SU-DHL-6 (cell line): ENCODE measurements around the gene GAR1.
"Not testable (repeated sequence)": the region's sequence is repeated elsewhere in the genome, so short reads cannot be mapped to it uniquely, and the experiment has no call there.

Experiments used
- H2AFZ ChIP-seq: fragments of 200-600 bp; sonication (generic); 2 replicates; pipeline ENCODE4 v1.6.1; 2014; ENCODE audit warnings: low read depth, mild to moderate bottlenecking, moderate library complexity, mixed read lengths, antibody characterized with exemption, low read length; ENCODE audit not compliant: severe bottlenecking
- H3F3A ChIP-seq: fragments of 200-600 bp; shearing (Covaris generic); 2 replicates; pipeline ENCODE4 v1.6.0; 2016; ENCODE audit warnings: antibody characterized with exemption, mild to moderate bottlenecking; ENCODE audit not compliant: insufficient read depth
- H3K27ac ChIP-seq: fragments of 200-600 bp; sonication (generic); 2 replicates; pipeline ENCODE4 v1.5.1; 2016; ENCODE audit warnings: low read depth, mild to moderate bottlenecking, low read length, moderate library complexity, mixed read lengths
- H3K27me3 ChIP-seq: fragments of 200-600 bp; sonication (generic), shearing (Covaris generic); 2 replicates; pipeline ENCODE4 v1.6.0; 2014; ENCODE audit warnings: mild to moderate bottlenecking, low read length
- H3K36me3 ChIP-seq: fragments of 200-600 bp; sonication (generic); 2 replicates; pipeline ENCODE4 v1.6.1; 2014; ENCODE audit warnings: mild to moderate bottlenecking, low read length, mixed read lengths
- H3K4me2 ChIP-seq: fragments of 300-600, 200-600 bp; shearing (Covaris generic), sonication (generic); 2 replicates; pipeline ENCODE4 v1.6.0; 2014; ENCODE audit warnings: low read length, low read depth, mild to moderate bottlenecking; ENCODE audit not compliant: poor library complexity, severe bottlenecking
- H3K4me3 ChIP-seq: fragments of 200-600 bp; sonication (generic); 2 replicates; pipeline ENCODE4 v1.5.1; 2014; ENCODE audit warnings: antibody characterized with exemption, low read length, mild to moderate bottlenecking, mixed read lengths; ENCODE audit not compliant: insufficient read depth, poor library complexity, severe bottlenecking
- H3K79me2 ChIP-seq: fragments of 200-600 bp; sonication (generic); 2 replicates; pipeline ENCODE4 v1.6.1; 2014; ENCODE audit warnings: mild to moderate bottlenecking, low read length, moderate library complexity; ENCODE audit not compliant: insufficient read depth
- H3K9ac ChIP-seq: fragments of 200-600 bp; sonication (generic); 2 replicates; pipeline ENCODE4 v1.7.0; 2014; ENCODE audit warnings: mild to moderate bottlenecking, low read length
- H3K9me2 ChIP-seq: fragments of 200-600 bp; sonication (generic); replicated peaks from 2 replicates; pipeline ENCODE4 v1.6.1; 2014; ENCODE audit warnings: low read length; ENCODE audit not compliant: insufficient read depth
- H3K9me3 ChIP-seq: fragments of 200-600 bp; sonication (generic); 2 replicates; pipeline ENCODE4 v1.6.1; 2014; ENCODE audit warnings: low read length, mixed read lengths; ENCODE audit not compliant: insufficient read depth
- H4K20me1 ChIP-seq: fragments of 200-600 bp; sonication (generic); 2 replicates; pipeline ENCODE4 v1.6.1; 2014; ENCODE audit warnings: low read depth, mild to moderate bottlenecking, antibody characterized with exemption, low read length, moderate library complexity, mixed read lengths
- EZH2phosphoT487 ChIP-seq: fragments of 200-600 bp; sonication (generic), shearing (Covaris generic); conservative IDR thresholded peaks from 2 replicates; pipeline ENCODE4 v1.6.1; 2018; ENCODE audit warnings: mild to moderate bottlenecking, antibody characterized with exemption, low read length, moderate library complexity, mixed read lengths
- TF ChIP-seq, protein P1 (sequence below): fragments of 200-600 bp; sonication (generic); IDR thresholded peaks from one replicate; pipeline ENCODE4 v1.5.1; 2017; ENCODE audit warnings: antibody characterized with exemption, mild to moderate bottlenecking, low read length, moderate library complexity; ENCODE audit not compliant: insufficient read depth, poor library complexity, severe bottlenecking

Gene GAR1

DNA sequence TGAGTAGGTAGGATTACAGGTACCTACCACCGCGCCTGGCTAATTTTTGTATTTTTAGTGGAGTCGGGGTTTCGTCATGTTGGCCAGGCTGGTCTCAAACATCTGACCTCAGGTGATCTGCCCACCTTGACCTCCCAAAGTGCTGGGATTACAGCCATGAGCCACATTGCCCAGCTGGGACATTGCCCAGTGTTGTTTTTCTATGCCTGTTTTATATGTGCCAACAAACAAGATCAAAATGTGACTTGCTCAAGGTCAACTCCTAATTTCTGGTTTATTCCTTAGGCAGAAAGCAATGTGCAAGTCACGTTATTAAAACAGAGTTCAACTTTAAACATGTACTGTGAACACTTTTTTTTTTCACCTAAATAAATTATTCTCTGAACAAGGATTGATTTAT, 35.0 kb downstream of the GAR1 start:
- H3K9ac ChIP-seq: no peak overlapping the region
- H2AFZ ChIP-seq: no peak overlapping the region
- no peaks in the 10 kb centered on the region for H3K9me2 ChIP-seq
- H3K79me2 ChIP-seq: no peaks in the 10 kb centered on the region
- no peaks in the 10 kb centered on the region for H4K20me1 ChIP-seq
- H3F3A ChIP-seq: no peaks in the 10 kb centered on the region
- no peaks in the 10 kb centered on the region for H3K27me3 ChIP-seq
- H3K4me3 ChIP-seq: no peak overlapping the region
- H3K27ac ChIP-seq: no peak overlapping the region
- H3K36me3 ChIP-seq: no peaks in the 10 kb centered on the region
- TF ChIP-seq, protein P1, sequence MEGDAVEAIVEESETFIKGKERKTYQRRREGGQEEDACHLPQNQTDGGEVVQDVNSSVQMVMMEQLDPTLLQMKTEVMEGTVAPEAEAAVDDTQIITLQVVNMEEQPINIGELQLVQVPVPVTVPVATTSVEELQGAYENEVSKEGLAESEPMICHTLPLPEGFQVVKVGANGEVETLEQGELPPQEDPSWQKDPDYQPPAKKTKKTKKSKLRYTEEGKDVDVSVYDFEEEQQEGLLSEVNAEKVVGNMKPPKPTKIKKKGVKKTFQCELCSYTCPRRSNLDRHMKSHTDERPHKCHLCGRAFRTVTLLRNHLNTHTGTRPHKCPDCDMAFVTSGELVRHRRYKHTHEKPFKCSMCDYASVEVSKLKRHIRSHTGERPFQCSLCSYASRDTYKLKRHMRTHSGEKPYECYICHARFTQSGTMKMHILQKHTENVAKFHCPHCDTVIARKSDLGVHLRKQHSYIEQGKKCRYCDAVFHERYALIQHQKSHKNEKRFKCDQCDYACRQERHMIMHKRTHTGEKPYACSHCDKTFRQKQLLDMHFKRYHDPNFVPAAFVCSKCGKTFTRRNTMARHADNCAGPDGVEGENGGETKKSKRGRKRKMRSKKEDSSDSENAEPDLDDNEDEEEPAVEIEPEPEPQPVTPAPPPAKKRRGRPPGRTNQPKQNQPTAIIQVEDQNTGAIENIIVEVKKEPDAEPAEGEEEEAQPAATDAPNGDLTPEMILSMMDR: no peak
- no peak for TF ChIP-seq EZH2phosphoT487
- H3K4me2 ChIP-seq: no peak overlapping the region
- H3K9me3 ChIP-seq: no peaks in the 10 kb centered on the region

DNA sequence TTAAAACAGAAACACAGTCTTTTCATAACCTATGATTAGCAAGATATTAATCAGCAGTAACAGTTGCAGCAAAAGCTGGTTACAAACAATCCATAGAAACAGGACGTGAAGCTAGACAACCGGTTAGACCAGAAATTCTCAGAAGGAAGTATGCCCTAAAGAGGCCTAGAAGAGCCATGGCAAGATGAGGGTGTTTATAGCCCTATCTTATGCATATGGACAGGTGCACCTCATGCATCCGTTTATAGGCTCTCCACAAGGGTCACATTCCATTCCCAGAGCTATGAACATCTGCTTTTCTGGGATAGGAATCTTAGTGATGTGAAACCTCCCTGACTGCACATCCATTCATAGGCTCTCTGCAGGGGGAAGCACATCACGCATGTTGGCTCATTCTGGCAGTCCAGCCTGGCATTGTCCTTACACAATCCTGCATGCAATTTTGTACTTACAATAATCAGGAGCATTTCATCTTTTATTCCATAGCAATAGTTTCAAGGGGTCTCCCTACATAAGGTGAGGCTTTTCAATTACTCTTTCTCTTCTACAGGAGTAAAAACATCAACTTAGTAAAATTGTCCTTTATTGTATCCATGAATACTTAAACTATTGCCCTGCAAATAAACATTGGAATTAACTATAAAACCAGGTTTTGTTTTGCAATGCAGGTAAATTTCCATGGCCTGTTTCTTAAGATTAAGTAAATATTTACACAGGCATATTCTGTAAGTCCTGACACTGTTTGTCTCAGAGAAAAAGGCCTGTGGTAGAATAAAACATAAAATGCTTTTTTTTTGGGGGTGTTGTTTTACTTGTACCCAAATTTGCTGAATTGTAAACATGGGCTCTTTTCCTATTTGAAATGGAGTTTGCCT, 44.1 kb downstream of the GAR1 start:
- H3K4me3 ChIP-seq, H3K79me2 ChIP-seq, H3K27me3 ChIP-seq, H3K9me3 ChIP-seq, H3K9me2 ChIP-seq, H4K20me1 ChIP-seq, H3K27ac ChIP-seq, H2AFZ ChIP-seq, H3K36me3 ChIP-seq, H3F3A ChIP-seq, H3K4me2 ChIP-seq, H3K9ac ChIP-seq: not testable (repeated sequence)

DNA sequence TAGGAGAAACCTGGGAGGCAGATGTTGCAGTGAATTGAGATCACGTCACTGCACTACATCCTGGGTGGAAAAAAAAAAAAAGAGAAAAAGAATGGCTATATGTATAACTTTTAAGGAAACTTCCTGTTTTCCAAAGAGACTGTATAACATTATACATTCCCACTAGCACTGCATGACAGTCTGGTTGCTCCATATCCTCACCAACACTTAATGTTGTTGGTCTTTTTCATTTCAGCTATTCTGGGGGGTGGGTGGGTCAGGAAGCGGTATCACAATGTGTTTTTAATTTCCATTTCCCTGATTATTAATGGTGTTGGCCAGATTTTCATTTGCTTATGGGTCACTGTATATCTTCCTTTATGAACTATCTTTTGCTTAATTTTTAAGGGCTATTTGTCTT, 45.7 kb downstream of the GAR1 start:
- no peaks in the 10 kb centered on the region for H3K9me3 ChIP-seq
- H3F3A ChIP-seq: no peaks in the 10 kb centered on the region
- no peaks in the 10 kb centered on the region for H3K36me3 ChIP-seq
- no peaks in the 10 kb centered on the region for H3K27me3 ChIP-seq
- H3K4me2 ChIP-seq: no peak overlapping the region
- H3K79me2 ChIP-seq: no peaks in the 10 kb centered on the region
- no peak overlapping the region for H3K9ac ChIP-seq
- no peak overlapping the region for H3K27ac ChIP-seq
- H2AFZ ChIP-seq: no peak overlapping the region
- no peaks in the 10 kb centered on the region for H4K20me1 ChIP-seq
- TF ChIP-seq, protein P1: no peak
- no peak for TF ChIP-seq EZH2phosphoT487
- no peaks in the 10 kb centered on the region for H3K9me2 ChIP-seq
- H3K4me3 ChIP-seq: no peak overlapping the region

DNA sequence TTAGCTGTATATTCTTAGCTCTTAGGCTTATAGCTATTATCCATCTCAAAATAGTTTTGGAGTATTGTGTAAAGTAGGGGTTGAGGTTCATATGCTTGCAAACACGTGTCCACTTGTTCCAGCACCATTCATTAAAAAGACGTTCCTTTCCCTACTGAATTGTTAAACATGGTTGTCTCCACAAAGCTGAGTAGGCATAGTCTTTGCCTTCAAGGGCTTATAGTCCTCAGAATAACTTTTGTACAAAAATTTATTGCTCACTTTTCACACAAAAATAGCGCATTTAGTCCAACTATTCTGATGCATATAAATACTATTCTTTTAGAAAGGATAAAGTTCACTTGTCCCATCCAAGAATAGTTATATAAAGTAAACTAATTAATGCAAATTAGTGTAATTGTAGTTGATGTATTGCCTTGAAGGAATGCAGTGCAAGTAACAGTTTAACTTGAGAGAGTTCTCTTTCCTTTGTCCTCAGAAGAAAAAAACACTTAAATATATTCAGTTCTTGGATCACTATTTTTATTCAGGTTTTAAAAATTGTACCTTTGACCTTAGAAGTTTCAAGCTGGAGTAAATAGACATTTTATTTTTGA, 46.5 kb downstream of the GAR1 start:
- Histone ChIP-seq H3K79me2 (no peaks in the 10 kb centered on the region), H3K9ac (no peak overlapping the region), H3K4me3 (no peak overlapping the region), H3K4me2 (no peak overlapping the region), H4K20me1 (no peaks in the 10 kb centered on the region), H3K36me3 (no peaks in the 10 kb centered on the region), H2AFZ (no peak overlapping the region), H3K27me3 (no peaks in the 10 kb centered on the region), H3K9me3 (no peaks in the 10 kb centered on the region), H3K9me2 (no peaks in the 10 kb centered on the region), H3K27ac (no peak overlapping the region), H3F3A (no peaks in the 10 kb centered on the region)
- TF ChIP-seq, protein P1: no peak
- TF ChIP-seq EZH2phosphoT487: no peak
